Fibroblast of lung (primary cell): ENCODE measurements around the gene MPRIP.

ENCODE experiments used
- EZH2 ChIP-seq: IDR thresholded peaks from 2 replicates; pipeline ENCODE4 v1.5.1; 2012; ENCODE audit warnings: low read length, control low read depth, mild to moderate bottlenecking; ENCODE audit errors: missing control alignments
- TF ChIP-seq, protein P1 (sequence below), 2 donors: IDR thresholded peaks in 1 of 2; conservative IDR thresholded peaks in 1 of 2; 1 replicate in 1 of 2; 2 replicates in 1 of 2; pipeline ENCODE4 v1.5.1; 2011 to 2012; ENCODE audit warnings: low read length in 2 of 2, control low read depth in 1 of 2, inconsistent platforms in 1 of 2, low read depth in 1 of 2, mild to moderate bottlenecking in 1 of 2

- TF ChIP-seq, protein P1, sequence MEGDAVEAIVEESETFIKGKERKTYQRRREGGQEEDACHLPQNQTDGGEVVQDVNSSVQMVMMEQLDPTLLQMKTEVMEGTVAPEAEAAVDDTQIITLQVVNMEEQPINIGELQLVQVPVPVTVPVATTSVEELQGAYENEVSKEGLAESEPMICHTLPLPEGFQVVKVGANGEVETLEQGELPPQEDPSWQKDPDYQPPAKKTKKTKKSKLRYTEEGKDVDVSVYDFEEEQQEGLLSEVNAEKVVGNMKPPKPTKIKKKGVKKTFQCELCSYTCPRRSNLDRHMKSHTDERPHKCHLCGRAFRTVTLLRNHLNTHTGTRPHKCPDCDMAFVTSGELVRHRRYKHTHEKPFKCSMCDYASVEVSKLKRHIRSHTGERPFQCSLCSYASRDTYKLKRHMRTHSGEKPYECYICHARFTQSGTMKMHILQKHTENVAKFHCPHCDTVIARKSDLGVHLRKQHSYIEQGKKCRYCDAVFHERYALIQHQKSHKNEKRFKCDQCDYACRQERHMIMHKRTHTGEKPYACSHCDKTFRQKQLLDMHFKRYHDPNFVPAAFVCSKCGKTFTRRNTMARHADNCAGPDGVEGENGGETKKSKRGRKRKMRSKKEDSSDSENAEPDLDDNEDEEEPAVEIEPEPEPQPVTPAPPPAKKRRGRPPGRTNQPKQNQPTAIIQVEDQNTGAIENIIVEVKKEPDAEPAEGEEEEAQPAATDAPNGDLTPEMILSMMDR (conservative IDR thresholded peaks at IDR 0.05 in 1 of 2, IDR thresholded peaks at IDR 0.05 in 1 of 2; ENCODE audit: low read depth in 1 of 2, low read length in 2 of 2): no peak
- TF ChIP-seq EZH2: no peak
Measured at GRCh38 chr17:17181666-17182597, 139.7 kb downstream of the MPRIP start.
